H1 (cell line): Measurements from ENCODE around the gene C19orf44. TPM values are rescaled to one million over a fixed set of nuclear protein-coding genes. Genes with fewer than 3 reads are reported as not detected.

ENCODE experiments used
- CTCF ChIA-PET: fragments of 300-600 bp; sonication (Branson Sonifier 250); formaldehyde crosslinking; loops from one replicate; lab custom pipeline; 2021; ENCODE audit not compliant: partially characterized antibody; lab: Charles Lee
- POLR2A ChIA-PET: fragments of 300-600 bp; sonication (Branson Sonifier 250); formaldehyde crosslinking; loops from one replicate; lab custom pipeline; 2021; ENCODE audit warnings: inconsistent platforms; ENCODE audit not compliant: partially characterized antibody; lab: Charles Lee
- DNase-seq, 2 experiments: peaks; one replicate each; pipeline versions ENCODE4 v3.0.0 to v3.0.0-alpha.2; 2010 to 2022; ENCODE audit warnings: low spot score in 2 of 2, low read depth in 1 of 2, mixed read lengths in 1 of 2
- FAIRE-seq: peaks from 2 replicates; lab custom pipeline; 2011; peaks lifted over from hg19 to GRCh38; lab: Jason Lieb, UNC
- H2AFZ ChIP-seq: 2 replicates; pipeline ENCODE4 v1.8.1; 2012; ENCODE audit warnings: low read length, inconsistent platforms
- H2AK5ac ChIP-seq: 2 replicates; pipeline ENCODE4 v1.6.1; 2013; ENCODE audit warnings: low read depth, low read length
- H2BK120ac ChIP-seq: replicated peaks from 2 replicates; pipeline ENCODE3; 2013; ENCODE audit warnings: low read depth, low read length, inconsistent platforms
- H2BK12ac ChIP-seq: 2 replicates; pipeline ENCODE4 v1.6.1; 2013; ENCODE audit warnings: low read depth, low read length
- H2BK15ac ChIP-seq: 2 replicates; pipeline ENCODE4 v1.6.1; 2013; ENCODE audit warnings: low read length
- H2BK20ac ChIP-seq: 2 replicates; pipeline ENCODE4 v1.6.1; 2013; ENCODE audit warnings: low read length
- H2BK5ac ChIP-seq: 2 replicates; pipeline ENCODE4 v1.6.1; 2013; ENCODE audit warnings: low read depth, low read length
- H3K14ac ChIP-seq: 2 replicates; pipeline ENCODE4 v1.6.1; 2013; ENCODE audit warnings: inconsistent platforms; ENCODE audit not compliant: insufficient read length
- H3K18ac ChIP-seq: 2 replicates; pipeline ENCODE4 v1.6.1; 2013; ENCODE audit warnings: low read length; ENCODE audit errors: extremely low read depth
- H3K23ac ChIP-seq: 2 replicates; pipeline ENCODE4 v1.6.1; 2013; ENCODE audit warnings: inconsistent platforms; ENCODE audit not compliant: insufficient read length
- H3K23me2 ChIP-seq: 2 replicates; pipeline ENCODE4 v1.6.1; 2013; ENCODE audit warnings: low read depth, low read length
- H3K27ac ChIP-seq: 2 replicates; pipeline ENCODE4 v1.6.1; 2011; ENCODE audit warnings: low read depth, low read length, inconsistent platforms
- H3K27me3 ChIP-seq, 4 experiments: replicated peaks in 1 of 4; 1 replicate in 1 of 4; 2 replicates in 3 of 4; pipeline versions ENCODE4 v1.6.1 to v1.8.1; 2011 to 2013; ENCODE audit warnings: low read length in 3 of 4, mild to moderate bottlenecking in 3 of 4, inconsistent platforms in 2 of 4, mixed read lengths in 2 of 4, moderate library complexity in 1 of 4; ENCODE audit not compliant: control insufficient read depth in 3 of 4, insufficient read depth in 3 of 4; ENCODE audit errors: extremely low read depth in 1 of 4
- H3K36me3 ChIP-seq, 4 experiments: 2 replicates each; pipeline versions ENCODE4 v1.6.1 to v1.8.1; 2011 to 2013; ENCODE audit warnings: mild to moderate bottlenecking in 4 of 4, low read length in 3 of 4, moderate library complexity in 2 of 4, control low read depth in 1 of 4, inconsistent platforms in 1 of 4; ENCODE audit not compliant: insufficient read depth in 4 of 4, control insufficient read depth in 2 of 4
- H3K4ac ChIP-seq: replicated peaks from 2 replicates; pipeline ENCODE3; 2013; ENCODE audit warnings: low read length, low read depth, mixed read lengths, inconsistent platforms; ENCODE audit not compliant: insufficient read length
- H3K4me1 ChIP-seq, 4 experiments: replicated peaks in 1 of 4; 1 replicate in 1 of 4; 2 replicates in 3 of 4; pipeline versions ENCODE4 v1.6.1 to v1.8.1; 2011 to 2013; ENCODE audit warnings: low read length in 3 of 4, inconsistent platforms in 2 of 4, mixed read lengths in 1 of 4; ENCODE audit not compliant: insufficient read depth in 4 of 4, control insufficient read depth in 3 of 4
- H3K4me2 ChIP-seq, 2 experiments: 2 replicates each; pipeline versions ENCODE4 v1.6.1 to v1.8.1; 2011 to 2013; ENCODE audit warnings: low read depth in 2 of 2, low read length in 2 of 2, control low read depth in 1 of 2, inconsistent platforms in 1 of 2, mild to moderate bottlenecking in 1 of 2; ENCODE audit not compliant: insufficient read depth in 1 of 2
- H3K4me3 ChIP-seq, 4 experiments: fragments of 200-600, 300-600 bp in 1 of 4; sonication (generic), shearing (Covaris generic), sonication (Bioruptor Twin) in 1 of 4; 2 replicates each; pipeline versions ENCODE4 v1.5.1 to v1.8.1; 2011 to 2016; ENCODE audit warnings: low read length in 4 of 4, low read depth in 3 of 4, control low read depth in 2 of 4, inconsistent platforms in 2 of 4, mild to moderate bottlenecking in 2 of 4, mixed read lengths in 1 of 4, moderate library complexity in 1 of 4; ENCODE audit not compliant: insufficient read depth in 2 of 4; ENCODE audit errors: extremely low read depth in 1 of 4
- H3K56ac ChIP-seq: replicated peaks from 2 replicates; pipeline ENCODE3; 2013; ENCODE audit warnings: low read depth, mild to moderate bottlenecking, mixed read lengths, low read length, inconsistent platforms; ENCODE audit not compliant: insufficient read length
- H3K79me1 ChIP-seq: 2 replicates; pipeline ENCODE4 v1.6.1; 2013; ENCODE audit warnings: low read depth, low read length, control low read depth
- H3K79me2 ChIP-seq, 2 experiments: 2 replicates each; pipeline versions ENCODE4 v1.6.1 to v1.8.1; 2012 to 2013; ENCODE audit warnings: low read length in 2 of 2, mild to moderate bottlenecking in 2 of 2, inconsistent platforms in 1 of 2; ENCODE audit not compliant: insufficient read depth in 2 of 2, control insufficient read depth in 1 of 2
- H3K9ac ChIP-seq, 4 experiments: replicated peaks in 1 of 4; 1 replicate in 1 of 4; 2 replicates in 3 of 4; pipeline versions ENCODE4 v1.6.1 to v1.8.1; 2011 to 2013; ENCODE audit warnings: low read depth in 3 of 4, low read length in 3 of 4, control low read depth in 2 of 4, mild to moderate bottlenecking in 2 of 4, moderate library complexity in 2 of 4, inconsistent platforms in 1 of 4; ENCODE audit errors: extremely low read depth in 1 of 4
- H3K9me3 ChIP-seq, 2 experiments: 2 replicates each; pipeline versions ENCODE4 v1.6.1 to v1.8.1; 2012 to 2013; ENCODE audit warnings: mild to moderate bottlenecking in 2 of 2, moderate library complexity in 2 of 2, control low read depth in 1 of 2, inconsistent platforms in 1 of 2, low read depth in 1 of 2, low read length in 1 of 2, mixed read lengths in 1 of 2; ENCODE audit not compliant: insufficient read depth in 2 of 2
- H4K20me1 ChIP-seq, 2 experiments: replicated peaks in 1 of 2; 2 replicates each; pipeline versions ENCODE3 to v1.8.1; 2011 to 2013; ENCODE audit warnings: inconsistent platforms in 2 of 2, low read length in 2 of 2, mild to moderate bottlenecking in 1 of 2; ENCODE audit not compliant: insufficient read depth in 2 of 2, control insufficient read depth in 1 of 2
- H4K5ac ChIP-seq: 2 replicates; pipeline ENCODE4 v1.6.1; 2013; ENCODE audit warnings: low read length, low read depth, mixed read lengths, inconsistent platforms; ENCODE audit not compliant: insufficient read length
- H4K8ac ChIP-seq: 2 replicates; pipeline ENCODE4 v1.8.0; 2013; ENCODE audit warnings: mild to moderate bottlenecking, moderate library complexity, low read length, inconsistent platforms; ENCODE audit not compliant: insufficient read depth; ENCODE audit errors: extremely low read depth
- H4K91ac ChIP-seq: replicated peaks from 2 replicates; pipeline ENCODE3; 2013; ENCODE audit warnings: low read length, mixed read lengths, inconsistent platforms; ENCODE audit not compliant: insufficient read length
- ATF2 ChIP-seq: IDR thresholded peaks from 2 replicates; pipeline ENCODE4 v1.6.1; 2012; ENCODE audit warnings: low read length, inconsistent platforms
- CTBP2 ChIP-seq: IDR thresholded peaks from 2 replicates; pipeline ENCODE4 v1.7.0; 2011; ENCODE audit warnings: borderline replicate concordance, mild to moderate bottlenecking, moderate library complexity, mixed read lengths, low read length; ENCODE audit not compliant: insufficient read depth, insufficient read length
- EGR1 ChIP-seq: IDR thresholded peaks from 2 replicates; pipeline ENCODE4 v1.6.1; 2011; ENCODE audit warnings: low read depth, low read length, borderline replicate concordance
- HDAC6 ChIP-seq: IDR thresholded peaks from one replicate; pipeline ENCODE4 v1.7.1; 2012; ENCODE audit warnings: low read depth, mild to moderate bottlenecking, inconsistent platforms, low read length, moderate library complexity
- KDM4A ChIP-seq: IDR thresholded peaks from one replicate; pipeline ENCODE4 v1.7.1; 2012; ENCODE audit warnings: low read depth, mild to moderate bottlenecking, moderate library complexity, low read length, inconsistent platforms; ENCODE audit not compliant: severe bottlenecking
- POLR2A ChIP-seq, 2 experiments: IDR thresholded peaks; 1 replicate in 1 of 2; 2 replicates in 1 of 2; pipeline ENCODE4 v1.6.1; 2011; ENCODE audit warnings: low read depth in 2 of 2, low read length in 2 of 2, mild to moderate bottlenecking in 2 of 2; ENCODE audit errors: control extremely low read depth in 1 of 2
- POLR2AphosphoS5 ChIP-seq: IDR thresholded peaks from 2 replicates; pipeline ENCODE4 v1.6.1; 2011; ENCODE audit warnings: low read depth, low read length
- WGBS, 2 experiments: shearing (Covaris generic) in 1 of 2; methylation state at CpG; one replicate each; pipeline versions ENCODE4 v1.1.6 to v1.1.7; 2013 to 2015; ENCODE audit warnings: low lambda C conversion rate in 2 of 2, mixed read lengths in 2 of 2, inconsistent platforms in 1 of 2, low coverage in 1 of 2, missing lambda C conversion rate in 1 of 2; ENCODE audit not compliant: insufficient replicate concordance in 2 of 2, insufficient coverage in 1 of 2, insufficient read length in 1 of 2; ENCODE audit errors: extremely low coverage in 1 of 2, missing lambda C conversion rate in 1 of 2; 5-methylcytosine and 5-hydroxymethylcytosine counted together
- polyA plus RNA-seq, 7 experiments: library from polyadenylated mRNA; depleted of rRNA in 3 of 7; stranded (reverse) in 5 of 7; unstranded in 2 of 7; fragments of >200 nt in 5 of 7; fragments of 200-250 nt in 2 of 7; gene quantifications; 1 replicate in 5 of 7; 2 replicates in 1 of 7; 4 replicates in 1 of 7; pipeline versions ENCODE4 v1.2.1 to v1.2.3, GENCODE V29; 2011 to 2013; ENCODE audit warnings: missing spikeins in 2 of 7, mixed read lengths in 2 of 7
- total RNA-seq: library from RNA; stranded (reverse); fragmentation: NEBNext Ultra II Directional; extraction: Animal tissue kit (Norgen Biotek cat#: 25700); gene quantifications from 2 replicates; pipeline ENCODE4 v1.2.1, GENCODE V29; 2021

C19orf44 gene
- total and polyA plus RNA-seq, 2 of the 8 experiments (the other 6 are each of a cell fraction or from before 2014, with no cell fraction given): 2.1 to 4.5 TPM

- POLR2A ChIA-PET: interaction anchor here (1.3 kb wide), 1 partner anchor 50 kb away, joined by 3 read pairs; no protein-coding TSS in a partner anchor
- CTCF ChIA-PET: interaction anchor here (0.9 to 3.6 kb wide), 4 partner anchors 11 to 64 kb away, joined by 3 to 16 read pairs (median 4); no protein-coding TSS in a partner anchor
- DNase-seq (no peak), FAIRE-seq (no peak)
- Histone ChIP-seq H2AFZ (no peak overlapping the region), H3K79me2 (peaks cover 20 to 94% of the 10 kb centered on the region in 2 experiments), H4K8ac (peak overlapping the region; percentile 32; the same call in 1 of the 2 replicates), H3K9me3 (no peaks in the 10 kb centered on the region), H2AK5ac (no peak overlapping the region), H2BK20ac (no peak overlapping the region), H3K4ac (no peak overlapping the region), H3K27ac (no peak overlapping the region), H2BK12ac (no peak overlapping the region), H4K91ac (no peak overlapping the region), H3K14ac (no peak overlapping the region), H2BK15ac (no peak overlapping the region), H3K4me1 (peaks cover 0 to 3% (median 0%) of the 10 kb centered on the region in 4 experiments; a peak in 2 of 7 replicates), H4K5ac (no peak overlapping the region), H3K23ac (no peak overlapping the region), H3K18ac (no peak overlapping the region), H2BK5ac (no peak overlapping the region), H3K79me1 (peaks cover 39% of the 10 kb centered on the region), H4K20me1 (peaks cover 14 to 25% of the 10 kb centered on the region in 2 experiments), H3K4me2 (no peak overlapping the region), H2BK120ac (no peak overlapping the region), H3K23me2 (no peaks in the 10 kb centered on the region), H3K36me3 (no peaks in the 10 kb centered on the region), H3K27me3 (no peaks in the 10 kb centered on the region), H3K4me3 (no peak overlapping the region), H3K9ac (no peak overlapping the region), H3K56ac (no peak overlapping the region)
- 84% methylated on average over 5 of the region's 5 CpGs; no CpG with 5 or more reads in 1 of the 2 experiments for WGBS, 2 experiments
- no peak for TF ChIP-seq HDAC6
- no peak for TF ChIP-seq POLR2AphosphoS5
- TF ChIP-seq KDM4A: no peak
- no peak for TF ChIP-seq POLR2A (IDR thresholded peaks at IDR 0.05; ENCODE audit: control extremely low read depth in 1 of 2, low read depth in 2 of 2, low read length in 2 of 2)
- no peak for TF ChIP-seq ATF2
- TF ChIP-seq CTBP2: no peak
- TF ChIP-seq EGR1: no peak
Measured at GRCh38 chr19:16465239-16465638, 31.0 kb upstream of the C19orf44 start.
